Right ventricle myocardium inferior (tissue), 1 donor: Measurements from ENCODE around the gene CCL11. TPM values are rescaled to one million over a fixed set of nuclear protein-coding genes. Genes with fewer than 3 reads are reported as not detected.
A peak's percentile ranks its signal among the peaks of the same experiment; 100 is the strongest.

Source experiments
- ATAC-seq: fragments of 200-7000 bp; cut with Tn5 transposase; one replicate; pipeline ENCODE4 v1.9.1; 2020; ENCODE audit warnings: mild to moderate bottlenecking, moderate library complexity
- DNase-seq: peaks from one replicate; pipeline ENCODE4 v3.0.0; 2021; ENCODE audit errors: missing footprints
- intact Hi-C: fragments of 100-400 bp; cut with DNase I; formaldehyde crosslinking; loops from one replicate; pipeline ENCODE4 v1.11.0; 2022
- long read RNA-seq: library from polyadenylated mRNA; unstranded; transcript quantifications from one replicate; pipeline ENCODE4 v2.0.0, GENCODE V29; 2021
- total RNA-seq: library from RNA; stranded (reverse); fragmentation: NEBNext Ultra II Directional; extraction: Animal tissue kit (Norgen Biotek cat#: 25700); gene quantifications from one replicate; pipeline ENCODE4 v1.2.1, GENCODE V29; 2021
- donor health status: DM: no; HTN: yes; CAD: no; lungs with severe emphysema.

The CCL11 gene
- 5.4 TPM for total RNA-seq
- long read RNA-seq, partial matches to known transcripts, result 0 of 3 reads
- long read RNA-seq, other reads (novel, unspliced or antisense), result 0 of 3 reads

DNA sequence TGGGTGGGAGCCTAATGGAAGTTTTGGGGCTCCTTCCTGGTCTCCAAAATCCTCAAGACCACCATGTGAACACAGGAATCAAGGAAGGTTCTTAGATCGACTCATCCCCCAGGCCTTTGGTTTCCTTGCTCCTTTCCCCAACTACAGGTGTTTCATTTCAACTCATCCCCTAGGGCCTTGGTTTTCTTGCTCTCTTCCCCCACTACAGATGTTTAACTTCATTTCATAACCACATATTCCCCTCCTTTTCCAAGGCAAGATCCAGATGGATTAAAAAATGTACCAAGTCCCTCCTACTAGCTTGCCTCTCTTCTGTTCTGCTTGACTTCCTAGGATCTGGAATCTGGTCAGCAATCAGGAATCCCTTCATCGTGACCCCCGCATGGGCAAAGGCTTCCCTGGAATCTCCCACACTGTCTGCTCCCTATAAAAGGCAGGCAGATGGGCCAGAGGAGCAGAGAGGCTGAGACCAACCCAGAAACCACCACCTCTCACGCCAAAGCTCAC is at the start of gene CCL11:
TSS of gene CCL11 (plus strand) at position 457 of the 507 bp plus-strand sequence. CDS start 67 bp downstream, outside the sequence.
- DNase-seq (no peak), ATAC-seq (peak; percentile 86)
- intact Hi-C loops, result loop anchor here (2.0 kb wide), 1 partner anchor 19 kb away; no protein-coding TSS in a partner anchor

DNA sequence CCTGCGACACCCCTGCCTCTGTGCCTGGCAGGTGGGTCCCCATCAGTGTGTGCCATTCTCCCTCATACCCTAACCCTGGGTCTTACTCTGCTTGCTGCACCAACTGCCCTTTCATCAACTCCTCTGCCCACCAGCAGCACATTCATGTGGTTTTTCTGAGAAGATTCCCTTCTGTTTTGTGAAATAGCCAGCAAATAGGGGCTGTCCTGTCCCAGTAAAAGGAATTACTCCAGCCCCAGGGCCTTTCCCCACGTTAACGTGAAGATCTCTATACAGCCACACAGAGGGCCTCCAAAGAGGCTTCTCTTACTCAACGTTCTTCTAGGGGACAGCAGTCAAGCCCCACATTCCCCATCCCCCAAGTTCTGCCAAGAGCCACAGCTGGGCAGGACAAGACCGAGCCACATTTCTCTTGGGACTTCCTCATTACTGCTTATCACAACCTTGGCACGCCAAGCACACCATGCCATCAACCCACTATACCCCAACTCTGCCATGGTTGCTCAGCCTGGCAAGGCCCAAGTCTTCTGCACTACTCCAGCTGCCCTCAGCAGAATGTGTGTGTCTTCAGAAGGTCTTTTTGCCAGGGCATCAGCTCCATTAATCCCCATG is 49.2 kb upstream of the CCL11 start:
- ATAC-seq (no peak), DNase-seq (no peak)
- intact Hi-C loops, result no loop called here

DNA sequence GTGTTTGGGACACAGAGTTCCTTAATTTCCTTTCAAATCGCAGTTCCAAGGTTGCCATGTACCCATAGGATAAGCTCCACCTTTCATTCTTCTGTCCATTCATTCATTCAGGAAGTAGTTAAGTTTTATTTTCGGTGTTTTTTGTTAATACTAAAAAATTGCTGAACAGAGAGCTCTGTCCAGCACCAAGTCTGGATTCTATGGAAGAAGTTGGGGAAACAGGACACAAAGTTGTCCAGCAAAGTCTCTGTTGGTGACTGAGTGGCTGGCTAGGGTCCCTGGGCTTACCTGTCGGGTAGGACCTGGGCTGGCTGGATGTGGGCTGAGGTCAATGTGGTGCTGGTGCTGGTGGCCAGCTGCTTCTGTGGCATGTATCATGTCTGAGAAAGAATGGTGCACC is 48.1 kb upstream of the CCL11 start:
- ATAC-seq (no peak), DNase-seq (no peak)
- intact Hi-C loops, result no loop called here

- DNase-seq (peak; percentile 89), ATAC-seq (peak; percentile 88)
- intact Hi-C loops, result loop anchor here (2.0 kb wide), 1 partner anchor 68 kb away; no protein-coding TSS in a partner anchor
Measured at GRCh38 chr17:34241062-34241461, 44.5 kb upstream of the CCL11 start.

DNA sequence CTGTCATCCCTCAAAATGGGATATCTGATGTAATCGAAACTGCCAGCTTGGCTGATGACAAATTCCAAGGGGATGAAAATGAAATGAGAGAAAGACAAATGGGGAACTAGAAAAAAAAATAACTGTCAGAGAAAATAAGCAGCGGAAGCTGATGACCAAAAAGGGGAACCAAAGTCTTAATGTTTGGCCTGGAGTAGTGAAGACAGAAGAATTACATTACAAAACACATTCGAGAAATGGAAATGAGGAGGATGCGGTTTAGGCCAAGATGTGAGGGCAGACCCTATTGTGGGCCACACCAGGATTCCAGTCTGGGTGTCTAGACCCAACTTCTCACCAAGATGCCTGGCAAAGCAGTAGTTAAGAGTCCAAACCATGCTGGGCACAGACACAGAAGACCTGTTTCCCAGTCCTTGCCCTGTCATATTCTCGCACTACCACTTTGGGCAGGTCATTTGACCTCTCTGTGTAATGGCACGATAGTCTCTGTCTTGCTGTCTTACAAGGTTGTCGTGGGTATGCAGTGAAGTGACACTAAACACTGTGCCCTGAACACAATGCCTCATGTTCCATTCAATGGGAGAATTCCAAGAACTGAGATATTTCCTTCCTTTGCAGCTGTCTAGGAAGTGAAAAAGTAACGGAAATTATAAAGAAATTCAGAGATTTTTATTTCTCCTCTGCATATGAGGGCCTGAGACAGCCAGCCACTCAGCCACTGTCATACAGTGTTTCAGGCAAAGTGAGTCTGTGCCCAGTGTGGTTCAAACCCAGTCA is 42.8 kb upstream of the CCL11 start:
- DNase-seq, result no peak
- peak; percentile 20 for ATAC-seq
- intact Hi-C loops, result no loop called here

DNA sequence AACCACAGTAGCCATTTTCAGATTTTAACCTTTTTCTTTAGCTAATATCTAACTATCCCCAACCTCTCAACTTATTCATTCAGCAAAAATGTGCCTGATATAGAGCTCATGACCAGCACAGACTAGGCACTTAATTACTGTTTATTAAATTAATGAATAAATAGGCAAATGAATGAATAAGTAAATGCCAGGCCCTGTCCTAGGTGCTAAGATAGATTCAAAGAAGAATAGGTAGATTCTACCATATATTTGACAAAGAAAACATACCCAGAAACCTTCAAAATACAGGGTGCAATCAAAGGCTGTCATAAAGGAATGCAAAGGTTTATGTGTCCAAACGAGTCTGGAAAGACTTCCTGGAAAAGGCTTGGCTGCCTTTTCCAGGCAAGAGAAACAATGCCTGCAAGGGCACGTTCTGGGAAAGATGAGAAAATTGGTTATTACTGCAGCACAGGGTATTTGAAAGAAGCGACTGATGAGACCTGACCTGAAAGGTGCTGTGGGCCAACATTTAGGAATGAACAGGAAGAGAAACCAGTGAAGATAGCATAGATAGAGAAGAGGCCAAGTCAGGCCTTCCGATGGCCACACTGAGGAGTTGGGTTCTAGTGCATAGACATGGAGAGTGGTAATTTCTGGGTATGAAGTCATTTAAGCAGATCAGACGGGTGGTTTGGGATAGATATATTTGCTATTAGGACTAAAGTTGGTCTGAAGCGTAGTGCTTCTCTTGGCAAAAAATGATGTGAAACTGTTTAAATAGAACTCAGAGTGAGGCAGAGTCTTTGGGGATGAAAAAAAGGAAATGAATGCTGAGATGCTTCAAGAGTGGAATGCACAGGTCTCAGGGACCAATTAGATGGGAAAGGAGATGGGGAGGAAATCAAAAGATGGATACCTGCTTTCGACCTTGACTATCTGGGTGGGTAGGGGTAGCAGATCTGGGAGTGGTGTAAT is 41.9 kb upstream of the CCL11 start:
- no peak for DNase-seq
- ATAC-seq, result no peak
- intact Hi-C loops, result no loop called here

DNA sequence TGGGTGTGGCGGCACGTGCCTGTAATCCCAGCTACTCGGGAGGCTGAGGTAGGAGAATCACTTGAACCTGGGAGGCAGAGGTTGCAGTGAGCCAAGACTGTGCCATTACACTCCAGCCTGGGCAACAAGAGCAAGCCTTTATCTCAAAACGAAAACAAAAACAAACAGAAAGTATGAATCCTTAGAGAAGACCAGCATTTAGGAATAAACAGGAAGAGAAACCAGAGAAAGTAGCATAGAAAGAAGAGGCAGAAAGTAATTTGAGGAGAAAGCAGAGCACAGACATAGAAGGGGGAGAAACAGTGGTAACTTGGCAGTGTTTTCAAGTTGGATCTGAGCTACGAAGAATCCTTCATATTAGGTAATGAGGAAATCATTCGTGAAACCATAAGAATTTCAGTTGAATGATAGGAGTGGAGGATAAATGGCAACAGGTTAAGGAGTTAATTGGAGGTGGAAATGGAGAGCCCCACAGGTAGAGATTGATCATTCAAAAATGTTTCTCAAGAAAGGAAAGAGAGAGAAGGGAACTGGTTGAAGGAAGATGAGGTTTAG is 40.1 kb upstream of the CCL11 start:
- ATAC-seq, result no peak
- intact Hi-C loops, result no loop called here
- DNase-seq, result no peak

GRCh38 chr17:34246446-34246845 is 39.1 kb upstream of the CCL11 start:
- DNase-seq (no peak), ATAC-seq (no peak)
- intact Hi-C loops, result no loop called here

GRCh38 chr17:34246881-34247280 is 38.7 kb upstream of the CCL11 start:
- ATAC-seq (no peak), DNase-seq (no peak)
- intact Hi-C loops, result no loop called here

- intact Hi-C loops, result no loop called here
- DNase-seq, result no peak
- no peak for ATAC-seq
Measured at GRCh38 chr17:34248511-34249024, 37.0 kb upstream of the CCL11 start.

GRCh38 chr17:34249061-34249460 is 36.5 kb upstream of the CCL11 start:
- ATAC-seq (no peak), DNase-seq (no peak)
- intact Hi-C loops, result no loop called here

GRCh38 chr17:34249478-34249877 is 36.1 kb upstream of the CCL11 start:
- ATAC-seq, result no peak
- no peak for DNase-seq
- intact Hi-C loops, result no loop called here

DNA sequence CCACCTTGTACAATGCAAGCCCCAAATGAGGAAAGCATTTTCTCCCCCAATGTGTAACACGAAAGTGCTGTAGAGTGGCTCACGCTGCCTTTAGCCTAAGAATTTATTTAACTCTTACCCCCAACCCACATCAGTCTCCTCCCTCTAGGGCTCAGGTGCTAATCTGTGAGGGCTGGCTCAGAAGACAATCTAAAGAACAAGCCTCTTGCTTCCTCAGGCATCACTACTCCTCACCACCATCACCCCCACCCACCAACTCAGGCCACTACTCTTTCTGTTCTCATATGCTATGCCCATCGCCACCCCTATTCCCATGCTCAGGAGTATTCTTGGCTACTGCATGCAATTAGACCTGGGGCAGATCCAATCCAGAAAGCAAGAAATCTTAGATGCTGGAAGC is 34.4 kb upstream of the CCL11 start:
- ATAC-seq, result no peak
- no peak for DNase-seq
- intact Hi-C loops, result loop anchor here (5.0 kb wide), 3 partner anchors 49 to 269 kb away; no protein-coding TSS in a partner anchor

DNA sequence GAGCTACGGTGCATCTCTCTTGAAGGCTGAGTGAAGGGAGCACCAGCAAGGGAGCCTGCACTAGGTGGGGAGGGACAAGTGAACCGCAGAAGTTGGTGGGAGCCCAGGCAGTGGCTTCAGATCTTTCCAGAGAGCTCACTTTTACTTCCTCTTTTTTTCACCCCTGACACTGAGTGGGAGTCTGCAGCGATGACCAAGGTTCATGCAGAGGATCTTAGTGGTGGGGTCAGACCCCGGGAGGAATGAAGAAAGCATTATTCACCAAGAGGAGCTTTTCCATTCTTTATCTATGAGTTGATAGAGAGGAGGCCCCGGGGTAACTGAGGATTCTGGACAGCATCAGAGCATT is 33.5 kb upstream of the CCL11 start:
- intact Hi-C loops, result loop anchor here (1.0 to 5.0 kb wide), 4 partner anchors 17 to 270 kb away; no protein-coding TSS in a partner anchor
- ATAC-seq (no peak), DNase-seq (no peak)

DNA sequence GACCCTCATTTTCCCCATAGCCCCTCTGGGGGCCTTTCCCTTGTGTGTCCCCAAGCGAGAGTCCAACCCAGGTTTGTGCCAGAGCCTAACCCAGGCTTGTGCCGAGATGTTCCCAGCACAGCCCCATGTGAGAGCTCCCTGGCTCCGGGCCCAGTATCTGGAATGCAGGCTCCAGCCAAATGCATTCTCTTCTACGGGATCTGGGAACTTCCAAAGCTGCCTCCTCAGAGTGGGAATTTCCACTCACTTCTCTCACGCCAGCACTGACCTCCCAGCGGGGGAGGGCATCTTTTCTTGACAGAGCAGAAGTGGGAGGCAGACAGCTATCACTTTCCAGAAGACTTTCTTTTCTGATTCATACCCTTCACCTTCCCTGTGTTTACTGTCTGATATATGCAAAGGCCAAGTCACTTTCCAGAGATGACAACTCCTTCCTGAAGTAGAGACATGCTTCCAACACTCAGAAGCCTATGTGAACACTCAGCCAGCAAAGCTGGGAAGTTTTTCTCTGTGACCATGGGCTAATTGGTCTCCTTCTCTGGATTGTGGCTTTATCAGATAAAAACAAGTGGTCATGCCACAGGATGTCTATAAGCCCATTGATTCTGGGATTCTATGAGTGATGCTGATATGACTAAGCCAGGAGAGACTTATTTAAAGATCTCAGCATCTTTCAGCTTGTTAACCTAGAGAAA is 33.0 kb upstream of the CCL11 start:
- ATAC-seq (peak; percentile 86), DNase-seq (peak; percentile 97)
- intact Hi-C loops, result loop anchor here (1.0 to 5.0 kb wide), 4 partner anchors 17 to 270 kb away; no protein-coding TSS in a partner anchor

GRCh38 chr17:34253139-34253525 is 32.4 kb upstream of the CCL11 start:
- ATAC-seq (no peak), DNase-seq (no peak)
- intact Hi-C loops, result loop anchor here (5.0 kb wide), 3 partner anchors 51 to 271 kb away; no protein-coding TSS in a partner anchor

DNA sequence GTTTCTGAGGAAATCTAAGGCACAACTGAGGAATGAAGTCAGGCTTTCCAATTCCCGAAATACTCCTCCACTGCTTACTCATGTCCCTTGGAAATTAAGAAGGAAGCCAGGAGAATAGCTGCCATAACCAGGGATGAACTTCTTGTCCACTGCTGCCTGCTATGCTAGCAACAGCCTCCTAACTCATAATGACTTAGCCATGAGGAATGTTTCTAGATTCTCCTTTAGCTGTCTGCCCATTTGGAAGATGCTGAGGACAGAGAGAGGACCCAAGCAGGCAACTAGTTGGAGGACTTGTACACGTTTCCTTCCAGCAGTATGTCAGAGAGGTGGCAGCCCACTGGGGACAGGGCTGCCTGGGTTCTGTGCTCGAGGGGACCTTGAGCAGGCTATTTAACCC is 31.4 kb upstream of the CCL11 start:
- no peak for DNase-seq
- intact Hi-C loops, result loop anchor here (5.0 kb wide), 3 partner anchors 52 to 272 kb away; no protein-coding TSS in a partner anchor
- peak; percentile 57 for ATAC-seq
